GM23338 (cell line): Measurements from ENCODE around the gene CCR6. TPM values are rescaled to one million over a fixed set of nuclear protein-coding genes. Genes with fewer than 3 reads are reported as not detected.

Experiments
- ATAC-seq: fragments of 200-7000 bp; cut with Tn5 transposase; 3 replicates; pipeline ENCODE4 v1.9.1; 2020
- DNase-seq: peaks from one replicate; pipeline ENCODE4 v3.0.0-alpha.2; 2015; ENCODE audit warnings: low spot score
- H2AFZ ChIP-seq: fragments of 200-600 bp; sonication (generic); 2 replicates; pipeline ENCODE4 v1.8.0; 2016; ENCODE audit warnings: antibody characterized with exemption, mild to moderate bottlenecking, moderate library complexity
- H3F3A ChIP-seq: fragments of 200-600 bp; sonication (generic); replicated peaks from 2 replicates; pipeline ENCODE4 v1.8.0; 2017; ENCODE audit warnings: antibody characterized with exemption, mixed run types, low read depth
- H3K27ac ChIP-seq: fragments of 200-600 bp; sonication (generic); 2 replicates; pipeline ENCODE4 v1.6.1; 2016; ENCODE audit warnings: low read depth
- H3K27me3 ChIP-seq: fragments of 200-600 bp; sonication (generic); 2 replicates; pipeline ENCODE4 v1.8.0; 2016; ENCODE audit warnings: mild to moderate bottlenecking, mixed run types, moderate library complexity; ENCODE audit not compliant: insufficient read depth
- H3K36me3 ChIP-seq: fragments of 200-600 bp; sonication (generic); 2 replicates; pipeline ENCODE4 v1.8.0; 2016; ENCODE audit warnings: mild to moderate bottlenecking; ENCODE audit not compliant: insufficient read depth
- H3K4me1 ChIP-seq: fragments of 200-600 bp; sonication (generic); 2 replicates; pipeline ENCODE4 v1.8.0; 2016; ENCODE audit warnings: mild to moderate bottlenecking, moderate library complexity; ENCODE audit not compliant: insufficient read depth
- H3K4me2 ChIP-seq: fragments of 200-600 bp; sonication (generic); 2 replicates; pipeline ENCODE4 v1.7.1; 2017; ENCODE audit warnings: mixed run types
- H3K4me3 ChIP-seq: fragments of 200-600 bp; sonication (generic); 2 replicates; pipeline ENCODE4 v1.6.1; 2016; ENCODE audit warnings: mixed run types
- H3K79me2 ChIP-seq: fragments of 200-600 bp; sonication (generic); replicated peaks from 2 replicates; pipeline ENCODE4 v1.8.0; 2017; ENCODE audit warnings: mild to moderate bottlenecking; ENCODE audit not compliant: insufficient read depth
- H3K9me2 ChIP-seq: fragments of 200-600 bp; sonication (generic); 2 replicates; pipeline ENCODE4 v1.8.0; 2017; ENCODE audit not compliant: insufficient read depth
- H4K20me1 ChIP-seq: fragments of 200-600 bp; sonication (generic); replicated peaks from 2 replicates; pipeline ENCODE4 v1.8.0; 2017; ENCODE audit warnings: mild to moderate bottlenecking; ENCODE audit not compliant: insufficient read depth
- H3K27ac Mint-ChIP-seq: 2 replicates; pipeline ENCODE4 v1.8.0; 2020; ENCODE audit warnings: inconsistent platforms, mild to moderate bottlenecking, moderate library complexity, mixed read lengths
- H3K27me3 Mint-ChIP-seq: 3 replicates; pipeline ENCODE4 v1.8.0; 2022; ENCODE audit warnings: low read depth, mild to moderate bottlenecking, moderate library complexity, mixed read lengths, inconsistent platforms; ENCODE audit not compliant: insufficient read depth, poor library complexity
- H3K36me3 Mint-ChIP-seq: 3 replicates; pipeline ENCODE4 v1.8.0; 2021; ENCODE audit warnings: low read depth, mild to moderate bottlenecking, inconsistent platforms, moderate library complexity, mixed read lengths
- H3K4me1 Mint-ChIP-seq: 3 replicates; pipeline ENCODE4 v1.8.0; 2020; ENCODE audit warnings: mild to moderate bottlenecking, inconsistent platforms, mixed read lengths
- H3K4me3 Mint-ChIP-seq: 3 replicates; pipeline ENCODE4 v1.8.0; 2021; ENCODE audit warnings: moderate library complexity, mild to moderate bottlenecking, inconsistent platforms, mixed read lengths
- H3K9me3 Mint-ChIP-seq: 3 replicates; pipeline ENCODE4 v1.8.0; 2020; ENCODE audit warnings: moderate library complexity, mild to moderate bottlenecking, inconsistent platforms, mixed read lengths
- CREB1 ChIP-seq: fragments of 250-450 bp; sonication (Bioruptor Pico); IDR thresholded peaks from 2 replicates; pipeline ENCODE4 v1.5.0; 2020; ENCODE audit warnings: low read depth, mild to moderate bottlenecking, moderate library complexity
- EZH2 ChIP-seq: fragments of 200-600 bp; sonication (generic); IDR thresholded peaks from one replicate; pipeline ENCODE4 v1.8.0; 2017; ENCODE audit warnings: antibody characterized with exemption, mild to moderate bottlenecking, low read depth; ENCODE audit not compliant: unreplicated experiment
- EZH2phosphoT487 ChIP-seq: fragments of 200-600 bp; sonication (generic); IDR thresholded peaks from one replicate; pipeline ENCODE4 v1.8.1; 2018; ENCODE audit warnings: antibody characterized with exemption; ENCODE audit not compliant: unreplicated experiment
- JUNB ChIP-seq: IDR thresholded peaks from one replicate; pipeline ENCODE4 v1.6.1; 2016; ENCODE audit warnings: antibody characterized with exemption; ENCODE audit not compliant: unreplicated experiment
- NANOG ChIP-seq: IDR thresholded peaks from 2 replicates; pipeline ENCODE4 v1.6.1; 2016; ENCODE audit warnings: antibody characterized with exemption, borderline replicate concordance
- POLR2AphosphoS5 ChIP-seq: IDR thresholded peaks from 2 replicates; pipeline ENCODE4 v1.6.1; 2016; ENCODE audit warnings: antibody characterized with exemption, low read depth
- STAT1 ChIP-seq: IDR thresholded peaks from one replicate; pipeline ENCODE4 v1.6.1; 2016; ENCODE audit warnings: antibody characterized with exemption; ENCODE audit not compliant: unreplicated experiment
- ZNF114 ChIP-seq: fragments of 250-450 bp; sonication (Bioruptor Pico); IDR thresholded peaks from 2 replicates; pipeline ENCODE4 v1.5.0; 2020; ENCODE audit warnings: mild to moderate bottlenecking, moderate library complexity
- ZNF331 ChIP-seq: fragments of 250-450 bp; sonication (Bioruptor Pico); IDR thresholded peaks from 2 replicates; pipeline ENCODE4 v1.5.0; 2020; ENCODE audit warnings: low read depth, mild to moderate bottlenecking, moderate library complexity
- polyA plus RNA-seq: library from polyadenylated mRNA; unstranded; fragments of >200 nt; fragmentation: Nextera tagmentation; extraction: Ambion mirVana; gene quantifications from 2 replicates; pipeline ENCODE4 v1.2.1, GENCODE V29; 2016
- total RNA-seq: library from RNA; depleted of rRNA; stranded (reverse); fragments of >200 nt; shearing (Covaris generic); gene quantifications from 2 replicates; pipeline ENCODE4 v1.2.3, GENCODE V29; 2014
- TF ChIP-seq, protein P1 (sequence below): IDR thresholded peaks from 2 replicates; pipeline ENCODE4 v1.6.1; 2016; ENCODE audit warnings: antibody characterized with exemption
- TF ChIP-seq, protein P2 (sequence below), 2 experiments: fragments of 200-600 bp in 1 of 2; sonication (generic) in 1 of 2; conservative IDR thresholded peaks; 2 replicates each; pipeline versions ENCODE4 v1.5.1 to v1.6.1; 2016 to 2017; ENCODE audit warnings: antibody characterized with exemption in 2 of 2, low read depth in 2 of 2, mild to moderate bottlenecking in 2 of 2, moderate library complexity in 1 of 2
- TF ChIP-seq, protein P3 (sequence below): fragments of 250-450 bp; sonication (Bioruptor Pico); IDR thresholded peaks from 2 replicates; pipeline ENCODE4 v1.5.0; 2020; ENCODE audit warnings: mild to moderate bottlenecking, moderate library complexity
- TF ChIP-seq, protein P4 (sequence below): IDR thresholded peaks from one replicate; pipeline ENCODE4 v1.6.1; 2018; ENCODE audit warnings: antibody characterized with exemption; ENCODE audit not compliant: unreplicated experiment

Gene CCR6
- total and polyA plus RNA-seq, 2 experiments from 2014 or later = not detected

DNA sequence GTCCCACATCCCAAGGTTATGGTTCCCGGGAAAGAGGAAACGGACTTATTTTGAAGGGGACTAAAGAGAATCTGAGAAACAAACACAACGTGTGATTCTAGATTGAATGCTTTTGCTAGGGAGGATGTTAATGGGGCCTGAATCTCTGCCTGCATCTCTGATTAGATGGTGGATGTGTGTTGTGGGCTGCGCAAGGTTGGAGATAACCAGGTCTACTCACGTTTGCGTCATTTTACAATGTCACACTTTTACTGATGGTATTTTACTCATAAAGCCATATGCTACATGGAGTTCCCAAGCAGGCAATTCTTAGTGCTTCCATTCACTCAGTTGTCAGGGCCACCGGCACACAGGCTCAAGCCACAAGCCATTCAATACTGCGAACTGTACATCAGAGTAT, 23.2 kb upstream of the CCR6 start:
- H3K36me3 Mint-ChIP-seq = no peaks in the 10 kb centered on the region
- Histone ChIP-seq H4K20me1 (no peaks in the 10 kb centered on the region), H3K4me2 (no peak overlapping the region), H3K36me3 (no peaks in the 10 kb centered on the region), H3K79me2 (no peaks in the 10 kb centered on the region), H3K27ac (no peak overlapping the region), H3K9me2 (0 out of 2 replicates have a peak, but pooled peaks cover 3% of the 10 kb centered on the region), H2AFZ (no peak overlapping the region), H3F3A (no peaks in the 10 kb centered on the region), H3K4me1 (peaks cover 7% of the 10 kb centered on the region; the same call in 1 of the 2 replicates), H3K27me3 (no peaks in the 10 kb centered on the region), H3K4me3 (no peak overlapping the region)
- H3K27ac Mint-ChIP-seq = no peak overlapping the region
- H3K4me1 Mint-ChIP-seq = peaks cover 9% of the 10 kb centered on the region
- H3K27me3 Mint-ChIP-seq = peaks cover 8% of the 10 kb centered on the region
- no peak for DNase-seq
- no peak for ATAC-seq
- no peaks in the 10 kb centered on the region for H3K9me3 Mint-ChIP-seq
- no peak overlapping the region for H3K4me3 Mint-ChIP-seq
- TF ChIP-seq STAT1 (no peak), EZH2phosphoT487 (no peak), ZNF114 (CRISPR knock-in tag) (no peak), NANOG (no peak), EZH2 (no peak), ZNF331 (CRISPR knock-in tag) (no peak), POLR2AphosphoS5 (no peak), JUNB (no peak), CREB1 (CRISPR knock-in tag) (no peak)
- TF ChIP-seq, protein P1, sequence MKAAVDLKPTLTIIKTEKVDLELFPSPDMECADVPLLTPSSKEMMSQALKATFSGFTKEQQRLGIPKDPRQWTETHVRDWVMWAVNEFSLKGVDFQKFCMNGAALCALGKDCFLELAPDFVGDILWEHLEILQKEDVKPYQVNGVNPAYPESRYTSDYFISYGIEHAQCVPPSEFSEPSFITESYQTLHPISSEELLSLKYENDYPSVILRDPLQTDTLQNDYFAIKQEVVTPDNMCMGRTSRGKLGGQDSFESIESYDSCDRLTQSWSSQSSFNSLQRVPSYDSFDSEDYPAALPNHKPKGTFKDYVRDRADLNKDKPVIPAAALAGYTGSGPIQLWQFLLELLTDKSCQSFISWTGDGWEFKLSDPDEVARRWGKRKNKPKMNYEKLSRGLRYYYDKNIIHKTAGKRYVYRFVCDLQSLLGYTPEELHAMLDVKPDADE = no peak
- TF ChIP-seq, protein P2, sequence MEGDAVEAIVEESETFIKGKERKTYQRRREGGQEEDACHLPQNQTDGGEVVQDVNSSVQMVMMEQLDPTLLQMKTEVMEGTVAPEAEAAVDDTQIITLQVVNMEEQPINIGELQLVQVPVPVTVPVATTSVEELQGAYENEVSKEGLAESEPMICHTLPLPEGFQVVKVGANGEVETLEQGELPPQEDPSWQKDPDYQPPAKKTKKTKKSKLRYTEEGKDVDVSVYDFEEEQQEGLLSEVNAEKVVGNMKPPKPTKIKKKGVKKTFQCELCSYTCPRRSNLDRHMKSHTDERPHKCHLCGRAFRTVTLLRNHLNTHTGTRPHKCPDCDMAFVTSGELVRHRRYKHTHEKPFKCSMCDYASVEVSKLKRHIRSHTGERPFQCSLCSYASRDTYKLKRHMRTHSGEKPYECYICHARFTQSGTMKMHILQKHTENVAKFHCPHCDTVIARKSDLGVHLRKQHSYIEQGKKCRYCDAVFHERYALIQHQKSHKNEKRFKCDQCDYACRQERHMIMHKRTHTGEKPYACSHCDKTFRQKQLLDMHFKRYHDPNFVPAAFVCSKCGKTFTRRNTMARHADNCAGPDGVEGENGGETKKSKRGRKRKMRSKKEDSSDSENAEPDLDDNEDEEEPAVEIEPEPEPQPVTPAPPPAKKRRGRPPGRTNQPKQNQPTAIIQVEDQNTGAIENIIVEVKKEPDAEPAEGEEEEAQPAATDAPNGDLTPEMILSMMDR (conservative IDR thresholded peaks at IDR 0.05; ENCODE audit: low read depth in 2 of 2) = no peak
- TF ChIP-seq, protein P3, sequence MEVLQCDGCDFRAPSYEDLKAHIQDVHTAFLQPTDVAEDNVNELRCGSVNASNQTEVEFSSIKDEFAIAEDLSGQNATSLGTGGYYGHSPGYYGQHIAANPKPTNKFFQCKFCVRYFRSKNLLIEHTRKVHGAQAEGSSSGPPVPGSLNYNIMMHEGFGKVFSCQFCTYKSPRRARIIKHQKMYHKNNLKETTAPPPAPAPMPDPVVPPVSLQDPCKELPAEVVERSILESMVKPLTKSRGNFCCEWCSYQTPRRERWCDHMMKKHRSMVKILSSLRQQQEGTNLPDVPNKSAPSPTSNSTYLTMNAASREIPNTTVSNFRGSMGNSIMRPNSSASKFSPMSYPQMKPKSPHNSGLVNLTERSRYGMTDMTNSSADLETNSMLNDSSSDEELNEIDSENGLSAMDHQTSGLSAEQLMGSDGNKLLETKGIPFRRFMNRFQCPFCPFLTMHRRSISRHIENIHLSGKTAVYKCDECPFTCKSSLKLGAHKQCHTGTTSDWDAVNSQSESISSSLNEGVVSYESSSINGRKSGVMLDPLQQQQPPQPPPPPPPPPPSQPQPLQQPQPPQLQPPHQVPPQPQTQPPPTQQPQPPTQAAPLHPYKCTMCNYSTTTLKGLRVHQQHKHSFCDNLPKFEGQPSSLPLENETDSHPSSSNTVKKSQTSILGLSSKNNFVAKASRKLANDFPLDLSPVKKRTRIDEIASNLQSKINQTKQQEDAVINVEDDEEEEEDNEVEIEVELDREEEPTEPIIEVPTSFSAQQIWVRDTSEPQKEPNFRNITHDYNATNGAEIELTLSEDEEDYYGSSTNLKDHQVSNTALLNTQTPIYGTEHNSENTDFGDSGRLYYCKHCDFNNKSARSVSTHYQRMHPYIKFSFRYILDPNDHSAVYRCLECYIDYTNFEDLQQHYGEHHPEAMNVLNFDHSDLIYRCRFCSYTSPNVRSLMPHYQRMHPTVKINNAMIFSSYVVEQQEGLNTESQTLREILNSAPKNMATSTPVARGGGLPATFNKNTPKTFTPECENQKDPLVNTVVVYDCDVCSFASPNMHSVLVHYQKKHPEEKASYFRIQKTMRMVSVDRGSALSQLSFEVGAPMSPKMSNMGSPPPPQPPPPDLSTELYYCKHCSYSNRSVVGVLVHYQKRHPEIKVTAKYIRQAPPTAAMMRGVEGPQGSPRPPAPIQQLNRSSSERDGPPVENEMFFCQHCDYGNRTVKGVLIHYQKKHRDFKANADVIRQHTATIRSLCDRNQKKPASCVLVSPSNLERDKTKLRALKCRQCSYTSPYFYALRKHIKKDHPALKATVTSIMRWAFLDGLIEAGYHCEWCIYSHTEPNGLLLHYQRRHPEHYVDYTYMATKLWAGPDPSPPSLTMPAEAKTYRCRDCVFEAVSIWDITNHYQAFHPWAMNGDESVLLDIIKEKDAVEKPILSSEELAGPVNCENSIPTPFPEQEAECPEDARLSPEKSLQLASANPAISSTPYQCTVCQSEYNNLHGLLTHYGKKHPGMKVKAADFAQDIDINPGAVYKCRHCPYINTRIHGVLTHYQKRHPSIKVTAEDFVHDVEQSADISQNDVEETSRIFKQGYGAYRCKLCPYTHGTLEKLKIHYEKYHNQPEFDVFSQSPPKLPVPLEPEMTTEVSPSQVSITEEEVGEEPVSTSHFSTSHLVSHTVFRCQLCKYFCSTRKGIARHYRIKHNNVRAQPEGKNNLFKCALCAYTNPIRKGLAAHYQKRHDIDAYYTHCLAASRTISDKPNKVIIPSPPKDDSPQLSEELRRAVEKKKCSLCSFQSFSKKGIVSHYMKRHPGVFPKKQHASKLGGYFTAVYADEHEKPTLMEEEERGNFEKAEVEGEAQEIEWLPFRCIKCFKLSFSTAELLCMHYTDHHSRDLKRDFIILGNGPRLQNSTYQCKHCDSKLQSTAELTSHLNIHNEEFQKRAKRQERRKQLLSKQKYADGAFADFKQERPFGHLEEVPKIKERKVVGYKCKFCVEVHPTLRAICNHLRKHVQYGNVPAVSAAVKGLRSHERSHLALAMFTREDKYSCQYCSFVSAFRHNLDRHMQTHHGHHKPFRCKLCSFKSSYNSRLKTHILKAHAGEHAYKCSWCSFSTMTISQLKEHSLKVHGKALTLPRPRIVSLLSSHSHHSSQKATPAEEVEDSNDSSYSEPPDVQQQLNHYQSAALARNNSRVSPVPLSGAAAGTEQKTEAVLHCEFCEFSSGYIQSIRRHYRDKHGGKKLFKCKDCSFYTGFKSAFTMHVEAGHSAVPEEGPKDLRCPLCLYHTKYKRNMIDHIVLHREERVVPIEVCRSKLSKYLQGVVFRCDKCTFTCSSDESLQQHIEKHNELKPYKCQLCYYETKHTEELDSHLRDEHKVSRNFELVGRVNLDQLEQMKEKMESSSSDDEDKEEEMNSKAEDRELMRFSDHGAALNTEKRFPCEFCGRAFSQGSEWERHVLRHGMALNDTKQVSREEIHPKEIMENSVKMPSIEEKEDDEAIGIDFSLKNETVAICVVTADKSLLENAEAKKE (CRISPR knock-in tag) = no peak
- TF ChIP-seq, protein P4, sequence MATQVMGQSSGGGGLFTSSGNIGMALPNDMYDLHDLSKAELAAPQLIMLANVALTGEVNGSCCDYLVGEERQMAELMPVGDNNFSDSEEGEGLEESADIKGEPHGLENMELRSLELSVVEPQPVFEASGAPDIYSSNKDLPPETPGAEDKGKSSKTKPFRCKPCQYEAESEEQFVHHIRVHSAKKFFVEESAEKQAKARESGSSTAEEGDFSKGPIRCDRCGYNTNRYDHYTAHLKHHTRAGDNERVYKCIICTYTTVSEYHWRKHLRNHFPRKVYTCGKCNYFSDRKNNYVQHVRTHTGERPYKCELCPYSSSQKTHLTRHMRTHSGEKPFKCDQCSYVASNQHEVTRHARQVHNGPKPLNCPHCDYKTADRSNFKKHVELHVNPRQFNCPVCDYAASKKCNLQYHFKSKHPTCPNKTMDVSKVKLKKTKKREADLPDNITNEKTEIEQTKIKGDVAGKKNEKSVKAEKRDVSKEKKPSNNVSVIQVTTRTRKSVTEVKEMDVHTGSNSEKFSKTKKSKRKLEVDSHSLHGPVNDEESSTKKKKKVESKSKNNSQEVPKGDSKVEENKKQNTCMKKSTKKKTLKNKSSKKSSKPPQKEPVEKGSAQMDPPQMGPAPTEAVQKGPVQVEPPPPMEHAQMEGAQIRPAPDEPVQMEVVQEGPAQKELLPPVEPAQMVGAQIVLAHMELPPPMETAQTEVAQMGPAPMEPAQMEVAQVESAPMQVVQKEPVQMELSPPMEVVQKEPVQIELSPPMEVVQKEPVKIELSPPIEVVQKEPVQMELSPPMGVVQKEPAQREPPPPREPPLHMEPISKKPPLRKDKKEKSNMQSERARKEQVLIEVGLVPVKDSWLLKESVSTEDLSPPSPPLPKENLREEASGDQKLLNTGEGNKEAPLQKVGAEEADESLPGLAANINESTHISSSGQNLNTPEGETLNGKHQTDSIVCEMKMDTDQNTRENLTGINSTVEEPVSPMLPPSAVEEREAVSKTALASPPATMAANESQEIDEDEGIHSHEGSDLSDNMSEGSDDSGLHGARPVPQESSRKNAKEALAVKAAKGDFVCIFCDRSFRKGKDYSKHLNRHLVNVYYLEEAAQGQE = no peak
